VCaP (cell line): ENCODE data around the gene ARSB.
"Not testable (repeated sequence)": the region's sequence is repeated elsewhere in the genome, so short reads cannot be mapped to it uniquely, and the experiment has no call there.

ENCODE experiments used
- H3K27ac ChIP-seq: fragments of 450-650 bp; 2 replicates; pipeline ENCODE4 v1.5.1; 2017
- TF ChIP-seq, protein P1 (sequence below): fragments of 450-650 bp; conservative IDR thresholded peaks from 2 replicates; pipeline ENCODE4 v1.5.1; 2017; ENCODE audit warnings: mild to moderate bottlenecking, moderate library complexity

Gene ARSB

DNA sequence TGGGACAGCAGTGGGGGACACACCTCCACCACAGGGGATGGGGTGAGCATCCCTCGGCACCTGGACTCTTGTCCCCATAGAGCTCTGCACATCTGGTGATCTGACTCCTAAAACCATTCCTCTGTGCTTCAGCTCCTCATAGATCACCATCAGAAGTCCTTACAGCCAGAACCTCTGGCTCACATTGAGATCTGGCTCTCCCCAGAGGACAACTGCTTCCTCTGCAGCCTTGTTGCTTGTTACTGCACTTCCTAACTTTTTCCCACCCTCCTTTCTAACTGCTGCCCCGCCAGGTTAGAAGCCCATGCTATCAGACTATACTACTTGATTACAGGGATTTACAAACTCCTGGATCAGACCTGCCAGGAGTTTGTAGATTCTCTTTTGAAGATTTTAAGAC lies 64.5 kb downstream of the ARSB start:
- H3K27ac ChIP-seq = no peak overlapping the region
- TF ChIP-seq, protein P1, sequence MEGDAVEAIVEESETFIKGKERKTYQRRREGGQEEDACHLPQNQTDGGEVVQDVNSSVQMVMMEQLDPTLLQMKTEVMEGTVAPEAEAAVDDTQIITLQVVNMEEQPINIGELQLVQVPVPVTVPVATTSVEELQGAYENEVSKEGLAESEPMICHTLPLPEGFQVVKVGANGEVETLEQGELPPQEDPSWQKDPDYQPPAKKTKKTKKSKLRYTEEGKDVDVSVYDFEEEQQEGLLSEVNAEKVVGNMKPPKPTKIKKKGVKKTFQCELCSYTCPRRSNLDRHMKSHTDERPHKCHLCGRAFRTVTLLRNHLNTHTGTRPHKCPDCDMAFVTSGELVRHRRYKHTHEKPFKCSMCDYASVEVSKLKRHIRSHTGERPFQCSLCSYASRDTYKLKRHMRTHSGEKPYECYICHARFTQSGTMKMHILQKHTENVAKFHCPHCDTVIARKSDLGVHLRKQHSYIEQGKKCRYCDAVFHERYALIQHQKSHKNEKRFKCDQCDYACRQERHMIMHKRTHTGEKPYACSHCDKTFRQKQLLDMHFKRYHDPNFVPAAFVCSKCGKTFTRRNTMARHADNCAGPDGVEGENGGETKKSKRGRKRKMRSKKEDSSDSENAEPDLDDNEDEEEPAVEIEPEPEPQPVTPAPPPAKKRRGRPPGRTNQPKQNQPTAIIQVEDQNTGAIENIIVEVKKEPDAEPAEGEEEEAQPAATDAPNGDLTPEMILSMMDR = peak; percentile 38

- TF ChIP-seq, protein P1 = no peak
- no peak overlapping the region for H3K27ac ChIP-seq
These were observed 65.3 kb downstream of the ARSB start for GRCh38 chr5:78919796-78920195.

DNA sequence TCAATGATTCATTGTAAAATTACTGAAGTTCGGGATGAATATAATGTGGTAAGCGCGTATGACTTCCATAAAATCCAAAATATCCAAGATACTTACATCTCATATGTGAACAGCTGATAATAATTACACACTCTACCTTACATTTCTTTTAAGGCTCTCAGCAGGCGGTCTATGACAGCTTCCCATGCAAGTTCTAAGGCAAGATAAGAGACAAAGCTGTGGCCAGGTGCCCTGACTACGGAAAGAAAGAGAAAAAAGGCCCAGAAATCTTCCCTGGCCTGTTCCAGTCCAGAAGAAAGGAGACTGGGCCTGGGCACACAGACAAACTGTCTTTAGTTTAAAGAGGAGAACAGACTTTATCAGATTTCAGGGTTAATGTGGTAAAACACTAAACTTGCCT lies 69.1 kb downstream of the ARSB start:
- H3K27ac ChIP-seq = no peak overlapping the region
- TF ChIP-seq, protein P1 = no peak

DNA sequence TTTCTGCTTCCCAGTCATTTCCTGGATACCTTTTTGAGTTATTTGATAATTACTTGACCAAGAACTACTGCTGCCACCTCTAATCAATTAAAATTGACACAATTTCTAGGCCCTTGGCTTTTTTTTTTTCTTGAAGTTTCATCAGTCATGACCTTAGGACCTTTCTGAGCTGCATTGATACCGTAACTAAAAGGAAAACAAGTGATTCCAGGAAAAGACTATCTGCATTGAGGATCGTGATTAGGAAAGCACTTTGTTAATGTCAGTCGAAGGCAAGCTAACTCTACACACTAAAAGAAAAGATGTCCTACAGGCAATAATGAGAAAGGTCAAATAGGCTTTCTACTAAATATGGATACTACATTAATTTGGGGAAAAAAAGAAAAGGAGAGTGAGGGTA lies 69.9 kb downstream of the ARSB start:
- TF ChIP-seq, protein P1 = no peak

GRCh38 chr5:78912811-78913210 lies 72.3 kb downstream of the ARSB start:
- TF ChIP-seq, protein P1 = no peak
- H3K27ac ChIP-seq = no peak overlapping the region

More for the DNA sequence above, 69.9 kb downstream of the ARSB start:
- no peak overlapping the region for H3K27ac ChIP-seq

DNA sequence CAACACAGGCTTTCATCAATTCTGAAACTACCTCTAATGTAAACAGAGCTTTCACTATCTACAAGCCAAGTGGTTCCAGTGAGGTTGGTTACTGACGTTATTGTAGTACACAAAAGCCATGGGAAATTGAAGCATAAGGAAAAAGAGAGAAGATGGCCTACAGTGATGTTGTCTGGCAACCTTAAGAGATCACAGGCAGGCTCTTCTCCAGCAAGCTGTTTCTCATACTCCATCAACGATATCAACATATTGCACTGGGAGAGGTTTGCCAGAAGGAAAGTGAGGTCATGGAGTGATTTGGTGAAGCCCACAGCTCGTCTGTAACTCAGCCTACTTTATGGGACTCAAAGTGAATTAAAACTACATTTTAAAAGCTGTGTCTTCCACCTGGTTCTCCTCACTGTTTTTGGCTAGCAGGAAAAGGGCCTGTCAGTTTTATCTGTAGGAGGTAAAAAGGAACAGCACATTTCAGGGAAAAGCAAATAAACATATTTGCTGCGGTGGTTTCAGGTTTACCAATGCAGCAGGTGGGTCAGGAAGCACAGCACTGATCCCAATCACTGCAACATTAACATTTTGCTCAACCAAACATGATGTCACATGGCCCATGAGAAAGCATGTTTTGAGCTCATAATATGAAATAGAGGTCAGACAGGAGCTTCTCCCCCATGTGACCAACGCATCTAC lies 72.9 kb downstream of the ARSB start:
- no peak overlapping the region for H3K27ac ChIP-seq
- TF ChIP-seq, protein P1 = no peak

DNA sequence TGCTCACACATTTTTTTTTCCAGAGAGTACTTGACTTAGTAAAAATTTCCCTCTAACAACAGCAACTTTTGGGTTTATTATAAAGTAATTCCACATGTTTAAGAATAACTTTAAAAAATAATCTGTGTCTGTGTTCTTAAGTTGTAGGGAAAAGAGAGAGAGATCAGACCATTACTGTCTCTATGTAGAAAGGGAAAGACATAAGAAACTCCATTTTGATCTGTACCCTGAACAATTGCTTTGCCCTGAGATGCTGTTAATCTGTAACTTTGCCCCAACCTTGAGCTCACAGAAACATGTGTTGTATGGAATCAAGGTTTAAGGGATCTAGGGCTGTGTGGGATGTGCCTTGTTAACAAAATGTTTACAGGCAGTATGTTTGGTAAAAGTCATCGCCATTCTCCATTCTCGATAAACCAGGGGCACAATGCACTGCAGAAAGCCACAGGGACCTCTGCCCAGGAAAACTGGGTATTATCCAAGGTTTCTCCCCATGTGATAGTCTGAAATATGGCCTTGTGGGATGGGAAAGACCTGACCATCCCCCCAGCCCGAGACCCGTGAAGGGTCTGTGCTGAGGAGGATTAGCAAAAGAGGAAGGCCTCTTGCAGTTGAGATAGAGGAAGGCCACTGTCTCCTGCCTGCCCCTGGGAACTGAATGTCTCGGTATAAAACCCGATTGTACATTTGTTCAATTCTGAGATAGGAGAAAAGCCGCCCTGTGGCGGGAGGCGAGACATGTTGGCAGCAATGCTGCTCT lies 75.7 kb downstream of the ARSB start:
- H3K27ac ChIP-seq = not testable (repeated sequence)
